Keratinocyte (primary cell): ENCODE measurements around the gene PPM1D.

Source experiments
- CTCF ChIP-seq, 3 experiments: IDR thresholded peaks in 1 of 3; conservative IDR thresholded peaks in 1 of 3; optimal IDR thresholded peaks in 1 of 3; 2 replicates in 2 of 3; 3 replicates in 1 of 3; pipeline versions ENCODE3 to v1.5.1; 2011; ENCODE audit warnings: low read length in 3 of 3, mild to moderate bottlenecking in 3 of 3, moderate library complexity in 2 of 3, control low read depth in 1 of 3, inconsistent platforms in 1 of 3; ENCODE audit not compliant: insufficient read depth in 2 of 3; ENCODE audit errors: extremely low read depth in 1 of 3
- EZH2 ChIP-seq: IDR thresholded peaks from one replicate; pipeline ENCODE4 v1.6.1; 2012; ENCODE audit warnings: inconsistent platforms, mild to moderate bottlenecking, low read length, moderate library complexity

DNA sequence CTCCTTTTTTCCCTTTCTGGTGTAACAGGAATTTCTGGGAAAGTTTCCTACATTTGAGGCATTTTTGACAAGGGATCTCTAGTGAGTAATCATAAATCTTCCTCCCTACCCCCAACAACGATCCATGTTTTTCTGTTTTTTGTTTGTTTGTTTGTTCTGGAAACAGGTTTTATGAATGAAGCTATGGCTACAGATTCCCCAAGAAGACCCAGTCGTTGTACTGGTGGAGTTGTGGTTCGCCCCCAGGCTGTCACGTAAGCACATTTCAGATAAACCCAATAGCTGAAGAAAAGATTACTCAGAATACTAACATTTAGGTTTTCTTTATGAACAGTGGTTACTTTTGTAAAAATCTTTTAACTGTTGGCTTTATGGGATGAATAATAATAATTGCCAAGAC lies 79.3 kb downstream of the PPM1D start:
- TF ChIP-seq CTCF (optimal IDR thresholded peaks at IDR 0.05 in 1 of 3, IDR thresholded peaks at IDR 0.05 in 1 of 3, conservative IDR thresholded peaks at IDR 0.05 in 1 of 3; ENCODE audit: extremely low read depth in 1 of 3, insufficient read depth in 2 of 3, low read length in 3 of 3) = no peak
- no peak for TF ChIP-seq EZH2
